ENCODE measurements around the gene SORBS1. TPM values are rescaled to one million over a fixed set of nuclear protein-coding genes. Genes with fewer than 3 reads are reported as not detected.
A peak's percentile ranks its signal among the peaks of the same experiment; 100 is the strongest.

Gene SORBS1
- total RNA-seq, 2 experiments from 2014 or later, result 0.24 to 0.47 TPM

- ChIA-PET CTCF (interaction anchor here (0.6 to 4.9 kb wide), 28 partner anchors 10 to 675 kb away, joined by 3 to 88 read pairs (median 4); partner anchors contain the start of gene TCTN3), POLR2A (no interaction called here)
- no peak overlapping the region for H3K4me3 Mint-ChIP-seq
- no peaks in the 10 kb centered on the region for H3K4me1 Mint-ChIP-seq (ENCODE audit: low read depth)
- H3K27ac Mint-ChIP-seq, result no peak overlapping the region
- no peaks in the 10 kb centered on the region for H3K36me3 Mint-ChIP-seq (ENCODE audit: low read depth)
- peaks cover 12% of the 10 kb centered on the region for H3K27me3 Mint-ChIP-seq (ENCODE audit: low read depth)
- DNase-seq, result peak; percentile 57
- no peaks in the 10 kb centered on the region for H3K9me3 Mint-ChIP-seq (ENCODE audit: insufficient read depth)
- ATAC-seq, result peak; percentile 82
These were observed 130.8 kb downstream of the SORBS1 start for GRCh38 chr10:95430231-95430951.

DNA sequence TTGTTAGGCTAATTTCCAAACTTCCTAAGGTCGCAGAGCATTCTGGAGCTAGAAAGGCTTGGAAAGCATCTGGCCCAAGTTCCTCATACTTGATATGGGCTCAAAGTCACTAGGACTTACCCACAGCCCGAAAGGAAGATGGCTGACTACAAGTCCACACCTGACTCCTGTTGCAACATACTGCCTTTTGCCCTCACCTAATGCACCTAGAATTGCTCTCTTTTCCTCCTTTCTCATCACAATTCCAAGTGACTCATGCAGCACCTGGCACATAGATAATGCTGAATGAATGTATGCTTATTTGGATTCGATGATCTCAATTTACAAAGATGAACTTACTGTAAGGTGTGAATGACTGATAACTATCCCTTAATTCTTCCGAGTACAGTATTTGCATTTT lies 131.5 kb downstream of the SORBS1 start:
- no peaks in the 10 kb centered on the region for H3K4me1 Mint-ChIP-seq (ENCODE audit: low read depth)
- peaks cover 16% of the 10 kb centered on the region for H3K27me3 Mint-ChIP-seq (ENCODE audit: low read depth)

GRCh38 chr10:95428701-95429100 lies 132.5 kb downstream of the SORBS1 start:
- no peak for ATAC-seq
- no peak overlapping the region for H3K27ac Mint-ChIP-seq
- no peaks in the 10 kb centered on the region for H3K4me1 Mint-ChIP-seq (ENCODE audit: low read depth)
- no peak for DNase-seq
- POLR2A ChIA-PET, result no interaction called here
- H3K9me3 Mint-ChIP-seq (ENCODE audit: insufficient read depth), result no peaks in the 10 kb centered on the region
- CTCF ChIA-PET, result interaction anchor here (0.6 to 4.9 kb wide), 6 partner anchors 15 to 175 kb away, joined by 3 to 88 read pairs (median 18); no protein-coding TSS in a partner anchor
- no peaks in the 10 kb centered on the region for H3K36me3 Mint-ChIP-seq (ENCODE audit: low read depth)
- peaks cover 16% of the 10 kb centered on the region for H3K27me3 Mint-ChIP-seq (ENCODE audit: low read depth)
- no peak overlapping the region for H3K4me3 Mint-ChIP-seq

More for the DNA sequence above, 131.5 kb downstream of the SORBS1 start:
- Mint-ChIP-seq H3K4me3 (no peak overlapping the region), H3K9me3 (ENCODE audit: insufficient read depth) (no peaks in the 10 kb centered on the region), H3K36me3 (ENCODE audit: low read depth) (no peaks in the 10 kb centered on the region), H3K27ac (no peak overlapping the region)
- ChIA-PET CTCF (interaction anchor here (0.8 to 4.9 kb wide), 15 partner anchors 14 to 188 kb away, joined by 3 to 88 read pairs (median 4); no protein-coding TSS in a partner anchor), POLR2A (no interaction called here)
- DNase-seq, result no peak
- ATAC-seq, result no peak

- Mint-ChIP-seq H3K4me1 (ENCODE audit: low read depth) (no peaks in the 10 kb centered on the region), H3K27ac (no peak overlapping the region), H3K36me3 (ENCODE audit: low read depth) (no peaks in the 10 kb centered on the region), H3K9me3 (ENCODE audit: insufficient read depth) (no peaks in the 10 kb centered on the region), H3K4me3 (no peak overlapping the region), H3K27me3 (ENCODE audit: low read depth) (peaks cover 18% of the 10 kb centered on the region)
- DNase-seq (no peak), ATAC-seq (no peak)
- ChIA-PET POLR2A (no interaction called here), CTCF (interaction anchor here (1.7 kb wide), 1 partner anchor 20 kb away, joined by 7 read pairs; no protein-coding TSS in a partner anchor)
These were observed 134.7 kb downstream of the SORBS1 start for GRCh38 chr10:95426482-95426881.

DNA sequence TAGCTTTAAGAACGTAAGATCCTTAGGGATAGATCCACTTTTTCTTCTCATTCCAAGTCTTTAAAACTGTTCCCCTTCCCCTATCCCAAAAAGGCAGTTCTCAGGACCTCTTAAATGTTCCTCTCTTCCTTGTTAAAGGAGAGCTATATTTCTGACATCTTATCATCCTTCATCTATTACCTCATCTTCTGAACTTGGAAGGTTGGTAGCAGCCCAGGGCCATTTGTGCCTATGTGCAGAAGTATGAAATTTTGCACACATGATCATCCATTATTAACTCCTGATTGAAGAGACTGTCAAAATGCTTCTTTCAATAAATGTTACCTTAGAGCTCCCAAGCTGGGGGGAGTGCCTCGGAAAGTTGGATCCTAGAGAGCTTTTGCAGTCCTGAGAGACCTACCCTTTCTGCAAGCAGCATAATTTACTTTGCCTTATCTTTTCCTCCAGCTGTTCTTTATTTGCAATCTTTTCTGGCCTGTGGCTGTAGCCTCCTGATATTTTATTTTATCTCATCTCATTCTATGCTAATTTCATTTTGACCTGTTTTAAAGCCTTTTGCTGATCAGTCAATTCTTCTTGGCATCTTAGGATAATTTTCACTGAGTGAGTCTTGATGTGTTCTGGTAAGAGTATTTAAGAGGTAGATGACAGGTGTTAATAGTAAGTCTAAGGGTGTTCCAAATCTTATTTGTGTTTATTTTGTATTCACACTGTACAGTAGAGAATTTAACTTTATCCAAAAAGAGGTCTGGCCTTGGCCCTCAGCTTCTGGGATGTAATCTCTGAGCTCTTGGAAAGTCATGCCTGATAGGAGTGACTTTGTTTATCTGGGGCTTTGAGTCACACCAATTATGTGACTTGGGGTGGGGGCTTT lies 135.3 kb downstream of the SORBS1 start:
- Mint-ChIP-seq H3K4me3 (no peak overlapping the region), H3K27ac (no peak overlapping the region), H3K36me3 (ENCODE audit: low read depth) (no peaks in the 10 kb centered on the region), H3K27me3 (ENCODE audit: low read depth) (peaks cover 18% of the 10 kb centered on the region), H3K9me3 (ENCODE audit: insufficient read depth) (no peaks in the 10 kb centered on the region), H3K4me1 (ENCODE audit: low read depth) (no peaks in the 10 kb centered on the region)
- DNase-seq, result no peak
- CTCF ChIA-PET, result interaction anchor here (1.7 kb wide), 1 partner anchor 20 kb away, joined by 7 read pairs; no protein-coding TSS in a partner anchor
- POLR2A ChIA-PET, result no interaction called here
- ATAC-seq, result no peak

- no peak for ATAC-seq
- no peak overlapping the region for H3K27ac Mint-ChIP-seq
- H3K36me3 Mint-ChIP-seq (ENCODE audit: low read depth), result no peaks in the 10 kb centered on the region
- DNase-seq, result no peak
- ChIA-PET POLR2A (no interaction called here), CTCF (no interaction called here)
- no peaks in the 10 kb centered on the region for H3K9me3 Mint-ChIP-seq (ENCODE audit: insufficient read depth)
- H3K4me3 Mint-ChIP-seq, result no peak overlapping the region
- H3K27me3 Mint-ChIP-seq (ENCODE audit: low read depth), result peaks cover 21% of the 10 kb centered on the region
- H3K4me1 Mint-ChIP-seq (ENCODE audit: low read depth), result no peaks in the 10 kb centered on the region
These were observed 137.8 kb downstream of the SORBS1 start for GRCh38 chr10:95423164-95424005.

DNA sequence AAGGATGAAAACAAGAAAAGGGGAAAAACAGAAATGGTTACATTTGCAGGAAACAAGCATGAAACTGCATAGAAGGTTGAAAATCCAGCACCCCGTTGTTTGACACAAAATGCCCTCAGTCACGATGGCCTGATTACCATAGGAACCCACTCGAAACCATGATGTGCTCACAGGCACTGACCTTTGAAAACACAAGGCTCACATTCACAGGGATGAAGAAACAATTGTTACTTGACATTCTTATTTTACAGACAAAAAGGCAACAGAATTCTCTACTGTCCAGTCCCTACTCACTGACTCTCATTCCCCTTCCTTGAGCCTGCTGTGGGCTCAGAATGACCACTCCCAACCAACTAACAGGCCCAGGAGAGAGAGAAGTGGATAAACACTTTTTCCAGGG lies 138.9 kb downstream of the SORBS1 start:
- Mint-ChIP-seq H3K36me3 (ENCODE audit: low read depth) (no peaks in the 10 kb centered on the region), H3K4me3 (no peak overlapping the region), H3K27ac (no peak overlapping the region), H3K9me3 (ENCODE audit: insufficient read depth) (no peaks in the 10 kb centered on the region), H3K4me1 (ENCODE audit: low read depth) (no peaks in the 10 kb centered on the region), H3K27me3 (ENCODE audit: low read depth) (peaks cover 14% of the 10 kb centered on the region)
- ATAC-seq (no peak), DNase-seq (no peak)
- POLR2A ChIA-PET, result no interaction called here
- CTCF ChIA-PET, result no interaction called here

GRCh38 chr10:95421782-95422181 lies 139.4 kb downstream of the SORBS1 start:
- H3K9me3 Mint-ChIP-seq (ENCODE audit: insufficient read depth), result no peaks in the 10 kb centered on the region
- no peaks in the 10 kb centered on the region for H3K36me3 Mint-ChIP-seq (ENCODE audit: low read depth)
- CTCF ChIA-PET, result interaction anchor here (3.6 kb wide), 1 partner anchor 9 kb away, joined by 19 read pairs; no protein-coding TSS in a partner anchor
- POLR2A ChIA-PET, result no interaction called here
- DNase-seq, result no peak
- H3K4me1 Mint-ChIP-seq (ENCODE audit: low read depth), result no peaks in the 10 kb centered on the region
- no peak overlapping the region for H3K4me3 Mint-ChIP-seq
- no peak for ATAC-seq
- H3K27me3 Mint-ChIP-seq (ENCODE audit: low read depth), result peaks cover 13% of the 10 kb centered on the region
- H3K27ac Mint-ChIP-seq, result no peak overlapping the region

- CTCF ChIA-PET, result interaction anchor here (3.6 kb wide), 1 partner anchor 12 kb away, joined by 19 read pairs; no protein-coding TSS in a partner anchor
- DNase-seq (no peak), ATAC-seq (no peak)
- Mint-ChIP-seq H3K4me1 (ENCODE audit: low read depth) (no peaks in the 10 kb centered on the region), H3K27ac (no peak overlapping the region), H3K9me3 (ENCODE audit: insufficient read depth) (no peaks in the 10 kb centered on the region), H3K4me3 (no peak overlapping the region), H3K36me3 (ENCODE audit: low read depth) (no peaks in the 10 kb centered on the region), H3K27me3 (ENCODE audit: low read depth) (peaks cover 5% of the 10 kb centered on the region)
- POLR2A ChIA-PET, result interaction anchor here (0.6 kb wide), 1 partner anchor 50 kb away, joined by 3 read pairs; no protein-coding TSS in a partner anchor
These were observed 141.8 kb downstream of the SORBS1 start for GRCh38 chr10:95419399-95419798.

- Mint-ChIP-seq H3K4me1 (ENCODE audit: low read depth) (no peaks in the 10 kb centered on the region), H3K27me3 (ENCODE audit: low read depth) (peaks cover 5% of the 10 kb centered on the region), H3K36me3 (ENCODE audit: low read depth) (no peaks in the 10 kb centered on the region), H3K27ac (no peak overlapping the region), H3K9me3 (ENCODE audit: insufficient read depth) (no peaks in the 10 kb centered on the region), H3K4me3 (no peak overlapping the region)
- ChIA-PET POLR2A (no interaction called here), CTCF (no interaction called here)
- ATAC-seq, result no peak
- no peak for DNase-seq
These were observed 144.2 kb downstream of the SORBS1 start for GRCh38 chr10:95416973-95417372.

DNA sequence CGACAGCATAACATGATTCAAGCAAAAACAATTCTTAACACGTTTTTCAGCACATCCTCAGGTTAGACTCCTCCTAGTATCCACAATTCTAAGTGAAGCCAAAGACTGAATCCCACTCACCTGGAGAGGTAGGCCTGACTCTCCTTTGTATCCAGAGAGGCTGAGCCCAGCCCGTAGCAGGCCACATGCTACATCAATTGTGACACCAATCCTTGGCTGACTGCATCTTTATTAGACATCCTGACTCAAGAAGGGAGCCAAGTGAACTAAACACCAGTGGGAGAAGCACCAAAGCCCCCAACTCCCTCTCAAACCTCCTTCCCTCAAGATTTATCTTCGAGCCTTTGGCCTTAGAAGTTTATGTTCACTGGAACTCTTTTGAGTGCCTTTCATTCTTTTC lies 144.9 kb downstream of the SORBS1 start:
- no peaks in the 10 kb centered on the region for H3K9me3 Mint-ChIP-seq (ENCODE audit: insufficient read depth)
- DNase-seq, result no peak
- no peaks in the 10 kb centered on the region for H3K36me3 Mint-ChIP-seq (ENCODE audit: low read depth)
- no peak overlapping the region for H3K4me3 Mint-ChIP-seq
- H3K4me1 Mint-ChIP-seq (ENCODE audit: low read depth), result no peaks in the 10 kb centered on the region
- POLR2A ChIA-PET, result no interaction called here
- H3K27me3 Mint-ChIP-seq (ENCODE audit: low read depth), result peaks cover 7% of the 10 kb centered on the region
- no peak overlapping the region for H3K27ac Mint-ChIP-seq
- CTCF ChIA-PET, result no interaction called here
- ATAC-seq, result no peak
